ENCODE data around the gene SRP9.

SRP9 gene

DNA sequence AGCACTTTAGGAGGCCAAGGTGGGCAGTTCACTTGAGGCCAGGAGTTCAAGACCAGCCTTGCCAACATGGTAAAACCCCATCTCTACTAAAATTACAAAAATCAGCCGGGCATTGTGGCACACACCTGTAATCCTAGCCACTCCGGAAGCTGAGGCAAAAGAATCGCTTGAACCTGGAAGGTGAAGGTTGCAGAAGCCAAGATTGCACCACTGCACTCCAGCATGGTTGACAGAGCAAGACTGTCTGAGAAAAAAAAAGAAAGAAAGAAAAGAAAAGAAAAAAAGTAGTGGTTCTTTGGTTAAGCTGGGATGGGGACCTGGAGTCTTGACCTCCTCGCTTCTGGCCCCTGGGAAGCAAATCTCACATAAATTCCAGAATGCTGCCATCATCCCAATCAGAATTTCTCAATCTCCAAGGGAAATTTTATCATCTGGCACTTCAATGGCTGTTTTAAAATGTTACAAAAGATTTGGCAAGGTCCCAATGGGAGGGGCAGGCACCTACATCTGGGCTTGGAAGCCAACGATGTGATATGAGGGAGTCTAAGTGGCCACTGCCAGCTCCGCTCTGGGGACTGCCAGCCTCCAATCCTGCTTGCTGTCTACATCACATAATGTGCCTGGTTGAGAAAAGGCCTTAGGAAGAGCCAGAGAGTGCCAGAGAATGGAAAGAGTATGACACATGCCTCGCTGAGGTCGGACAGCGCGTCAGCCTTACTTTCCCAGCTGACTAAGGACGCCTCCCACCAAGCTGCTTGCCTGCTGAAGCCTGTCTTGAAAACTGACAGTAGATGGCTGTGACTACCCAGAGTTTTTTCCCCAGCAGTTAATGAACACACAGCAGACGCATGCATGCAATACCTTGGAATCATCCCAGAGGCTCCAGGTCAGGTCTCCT, 42.1 kb upstream of the SRP9 start:
- H3K4me3 ChIP-seq (ENCODE audit: low read depth in 1 of 2, low read length in 2 of 2) = no peak overlapping the region
- H3K79me2 ChIP-seq (ENCODE audit: insufficient read depth, low read length) = no peaks in the 10 kb centered on the region
- TF ChIP-seq, protein P1, sequence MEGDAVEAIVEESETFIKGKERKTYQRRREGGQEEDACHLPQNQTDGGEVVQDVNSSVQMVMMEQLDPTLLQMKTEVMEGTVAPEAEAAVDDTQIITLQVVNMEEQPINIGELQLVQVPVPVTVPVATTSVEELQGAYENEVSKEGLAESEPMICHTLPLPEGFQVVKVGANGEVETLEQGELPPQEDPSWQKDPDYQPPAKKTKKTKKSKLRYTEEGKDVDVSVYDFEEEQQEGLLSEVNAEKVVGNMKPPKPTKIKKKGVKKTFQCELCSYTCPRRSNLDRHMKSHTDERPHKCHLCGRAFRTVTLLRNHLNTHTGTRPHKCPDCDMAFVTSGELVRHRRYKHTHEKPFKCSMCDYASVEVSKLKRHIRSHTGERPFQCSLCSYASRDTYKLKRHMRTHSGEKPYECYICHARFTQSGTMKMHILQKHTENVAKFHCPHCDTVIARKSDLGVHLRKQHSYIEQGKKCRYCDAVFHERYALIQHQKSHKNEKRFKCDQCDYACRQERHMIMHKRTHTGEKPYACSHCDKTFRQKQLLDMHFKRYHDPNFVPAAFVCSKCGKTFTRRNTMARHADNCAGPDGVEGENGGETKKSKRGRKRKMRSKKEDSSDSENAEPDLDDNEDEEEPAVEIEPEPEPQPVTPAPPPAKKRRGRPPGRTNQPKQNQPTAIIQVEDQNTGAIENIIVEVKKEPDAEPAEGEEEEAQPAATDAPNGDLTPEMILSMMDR (IDR thresholded peaks at IDR 0.05; ENCODE audit: borderline replicate concordance, extremely low read depth, low read length, poor library complexity, severe bottlenecking) = no peak
- TF ChIP-seq EZH2 (IDR thresholded peaks at IDR 0.05; ENCODE audit: borderline replicate concordance, low read depth, low read length, severe bottlenecking) = no peak
- H3K27me3 ChIP-seq (ENCODE audit: insufficient read depth, low read length, poor library complexity) = peaks cover 7% of the 10 kb centered on the region
- H3K9me3 ChIP-seq (ENCODE audit: insufficient read depth, low read length, severe bottlenecking) = no peaks in the 10 kb centered on the region
- H3K36me3 ChIP-seq (ENCODE audit: insufficient read depth, low read length) = no peaks in the 10 kb centered on the region
- no peaks in the 10 kb centered on the region for H3K4me1 ChIP-seq (ENCODE audit: insufficient read depth, low read length)
- ATAC-seq (ENCODE audit: insufficient read depth, low read depth) = no peak
- H4K20me1 ChIP-seq (ENCODE audit: insufficient read depth, low read length) = no peaks in the 10 kb centered on the region
- no peak for DNase-seq
- H3K27ac ChIP-seq (ENCODE audit: low read length) = no peak overlapping the region
- H2AFZ ChIP-seq (ENCODE audit: low read depth, low read length) = no peak overlapping the region
- H3K9ac ChIP-seq (ENCODE audit: low read depth, low read length) = no peak overlapping the region
- H3K4me2 ChIP-seq (ENCODE audit: insufficient read depth, low read length) = no peak overlapping the region

DNA sequence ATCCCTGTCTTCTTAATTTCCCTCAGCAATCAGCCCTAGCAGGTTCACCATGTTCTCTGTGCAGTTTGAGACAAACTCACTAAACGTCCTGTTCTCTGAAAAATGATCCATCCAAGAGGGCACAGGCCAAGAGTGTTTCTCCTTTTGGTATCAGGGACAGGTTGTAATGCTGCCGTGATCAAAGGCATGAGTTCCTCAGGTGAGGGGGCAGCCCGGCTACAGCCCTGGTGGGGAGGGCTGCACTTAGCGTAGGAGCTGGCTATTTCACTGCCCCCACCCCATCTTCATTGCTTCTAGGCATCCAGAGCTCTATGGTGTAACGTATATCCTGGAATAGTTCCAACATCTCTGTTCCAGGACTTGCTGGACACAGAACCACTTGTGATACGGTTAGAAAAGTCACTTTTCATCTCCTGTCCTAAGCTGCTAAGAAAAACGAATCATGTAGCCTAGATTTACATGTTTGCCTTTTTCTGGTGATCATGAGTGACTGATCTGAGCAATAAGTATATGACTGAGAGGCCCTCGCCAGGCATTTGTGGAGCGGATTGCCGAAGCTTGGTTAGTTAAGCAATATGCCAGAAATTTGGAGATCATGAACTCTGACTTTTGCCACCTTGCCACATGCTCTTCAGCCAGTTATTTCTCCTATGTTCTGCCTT, 41.1 kb upstream of the SRP9 start:
- ATAC-seq (ENCODE audit: insufficient read depth, low read depth) (no peak), DNase-seq (no peak)
- TF ChIP-seq, protein P1 (IDR thresholded peaks at IDR 0.05; ENCODE audit: borderline replicate concordance, extremely low read depth, low read length, poor library complexity, severe bottlenecking) = no peak
- TF ChIP-seq EZH2 (IDR thresholded peaks at IDR 0.05; ENCODE audit: borderline replicate concordance, low read depth, low read length, severe bottlenecking) = no peak
- H3K27ac ChIP-seq (ENCODE audit: low read length) = no peak overlapping the region
- H4K20me1 ChIP-seq (ENCODE audit: insufficient read depth, low read length) = no peaks in the 10 kb centered on the region
- H3K27me3 ChIP-seq (ENCODE audit: insufficient read depth, low read length, poor library complexity) = peaks cover 2% of the 10 kb centered on the region
- H3K4me2 ChIP-seq (ENCODE audit: insufficient read depth, low read length) = no peak overlapping the region
- no peaks in the 10 kb centered on the region for H3K36me3 ChIP-seq (ENCODE audit: insufficient read depth, low read length)
- H3K4me3 ChIP-seq (ENCODE audit: low read depth in 1 of 2, low read length in 2 of 2) = no peak overlapping the region
- no peaks in the 10 kb centered on the region for H3K79me2 ChIP-seq (ENCODE audit: insufficient read depth, low read length)
- no peaks in the 10 kb centered on the region for H3K4me1 ChIP-seq (ENCODE audit: insufficient read depth, low read length)
- no peak overlapping the region for H3K9ac ChIP-seq (ENCODE audit: low read depth, low read length)
- H2AFZ ChIP-seq (ENCODE audit: low read depth, low read length) = no peak overlapping the region
- H3K9me3 ChIP-seq (ENCODE audit: insufficient read depth, low read length, severe bottlenecking) = no peaks in the 10 kb centered on the region

DNA sequence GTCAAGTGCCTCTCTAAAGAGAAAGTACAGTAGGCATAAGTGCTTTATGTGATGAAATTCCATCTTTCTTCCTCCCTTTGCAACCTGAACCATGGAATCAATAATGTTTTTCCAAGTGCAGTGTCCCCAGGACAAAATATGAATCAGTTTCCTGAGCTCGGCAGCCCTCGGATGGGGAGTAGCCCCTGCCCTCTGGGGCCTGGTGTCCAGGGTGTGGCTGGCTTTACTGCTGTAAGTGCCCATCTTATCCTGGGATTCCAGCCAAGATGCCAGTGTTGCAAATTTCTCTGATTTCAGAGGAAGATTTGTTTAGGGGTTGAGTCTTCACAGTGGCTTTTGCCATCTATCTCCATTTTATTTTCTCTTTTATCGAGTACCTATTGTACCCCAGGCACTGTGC, 40.5 kb upstream of the SRP9 start:
- no peaks in the 10 kb centered on the region for H3K9me3 ChIP-seq (ENCODE audit: insufficient read depth, low read length, severe bottlenecking)
- no peak overlapping the region for H2AFZ ChIP-seq (ENCODE audit: low read depth, low read length)
- H3K4me2 ChIP-seq (ENCODE audit: insufficient read depth, low read length) = no peak overlapping the region
- H3K36me3 ChIP-seq (ENCODE audit: insufficient read depth, low read length) = no peaks in the 10 kb centered on the region
- no peak for DNase-seq
- H3K27me3 ChIP-seq (ENCODE audit: insufficient read depth, low read length, poor library complexity) = peaks cover 2% of the 10 kb centered on the region
- H3K4me1 ChIP-seq (ENCODE audit: insufficient read depth, low read length) = no peaks in the 10 kb centered on the region
- H3K27ac ChIP-seq (ENCODE audit: low read length) = no peak overlapping the region
- H3K4me3 ChIP-seq (ENCODE audit: low read depth in 1 of 2, low read length in 2 of 2) = no peak overlapping the region
- ATAC-seq (ENCODE audit: insufficient read depth, low read depth) = no peak
- TF ChIP-seq, protein P1 (IDR thresholded peaks at IDR 0.05; ENCODE audit: borderline replicate concordance, extremely low read depth, low read length, poor library complexity, severe bottlenecking) = no peak
- TF ChIP-seq EZH2 (IDR thresholded peaks at IDR 0.05; ENCODE audit: borderline replicate concordance, low read depth, low read length, severe bottlenecking) = no peak
- H3K79me2 ChIP-seq (ENCODE audit: insufficient read depth, low read length) = no peaks in the 10 kb centered on the region
- no peaks in the 10 kb centered on the region for H4K20me1 ChIP-seq (ENCODE audit: insufficient read depth, low read length)
- no peak overlapping the region for H3K9ac ChIP-seq (ENCODE audit: low read depth, low read length)
